Measurements from ENCODE around the gene PMP22.
"Not testable (repeated sequence)": the region's sequence is repeated elsewhere in the genome, so short reads cannot be mapped to it uniquely, and the experiment has no call there.

The PMP22 gene

DNA sequence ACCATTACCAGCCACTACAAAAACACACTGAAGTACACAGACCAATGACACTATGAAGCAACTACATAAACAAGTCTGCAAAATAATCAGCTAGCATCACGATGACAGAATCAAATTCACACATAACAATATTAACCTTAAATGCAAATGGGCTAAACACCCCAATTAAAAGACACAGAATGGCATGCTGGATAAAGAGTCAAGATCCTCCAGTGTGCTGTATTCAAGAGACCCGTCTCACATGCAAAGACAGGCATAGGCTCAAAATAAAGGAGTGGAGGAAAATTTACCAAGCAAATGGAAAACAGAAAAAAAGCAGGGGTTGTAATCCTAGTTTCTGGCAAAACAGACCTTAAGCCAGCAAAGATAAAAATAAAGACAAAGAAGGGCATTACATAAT is 64.6 kb downstream of the PMP22 start:
- DNase-seq = not testable (repeated sequence)

DNA sequence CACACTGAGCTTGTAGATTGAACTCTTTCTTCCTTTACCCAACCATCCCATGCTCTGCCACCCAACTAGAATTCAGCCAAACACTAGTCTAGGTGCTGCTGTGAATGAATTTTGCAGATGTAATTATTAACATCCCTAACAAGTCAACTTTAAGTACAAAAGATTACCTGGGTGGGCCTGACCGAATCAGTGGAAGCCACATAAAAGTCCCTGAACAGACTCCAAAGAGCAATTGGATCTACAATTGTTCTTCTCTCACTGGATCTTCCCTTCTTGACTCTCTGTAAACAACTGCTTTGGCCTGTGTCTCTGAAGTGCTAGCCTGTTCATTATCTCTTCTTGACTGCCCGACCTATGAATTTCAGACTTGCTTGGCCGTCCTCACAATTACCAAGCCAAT is 67.9 kb downstream of the PMP22 start:
- no peak for DNase-seq

DNA sequence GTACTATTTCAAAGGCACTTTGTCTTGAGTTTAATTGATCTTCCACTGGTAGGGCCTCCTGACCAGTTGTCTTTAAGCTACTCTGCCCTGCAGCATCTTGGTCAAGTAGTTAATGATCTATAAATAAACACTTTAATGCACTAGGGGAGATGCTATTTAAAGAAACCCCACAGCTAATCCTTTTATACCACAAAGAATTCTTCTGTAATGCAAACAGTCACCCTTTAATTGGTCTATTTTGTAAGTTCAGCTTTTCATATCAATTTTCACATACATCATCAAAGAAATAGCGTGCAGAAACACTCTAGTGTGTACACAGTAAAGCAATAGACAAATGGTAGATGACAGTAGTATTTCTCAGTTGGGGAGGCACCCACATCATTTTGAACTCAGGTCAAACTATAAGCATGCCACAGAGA is 70.3 kb downstream of the PMP22 start:
- DNase-seq = no peak

DNA sequence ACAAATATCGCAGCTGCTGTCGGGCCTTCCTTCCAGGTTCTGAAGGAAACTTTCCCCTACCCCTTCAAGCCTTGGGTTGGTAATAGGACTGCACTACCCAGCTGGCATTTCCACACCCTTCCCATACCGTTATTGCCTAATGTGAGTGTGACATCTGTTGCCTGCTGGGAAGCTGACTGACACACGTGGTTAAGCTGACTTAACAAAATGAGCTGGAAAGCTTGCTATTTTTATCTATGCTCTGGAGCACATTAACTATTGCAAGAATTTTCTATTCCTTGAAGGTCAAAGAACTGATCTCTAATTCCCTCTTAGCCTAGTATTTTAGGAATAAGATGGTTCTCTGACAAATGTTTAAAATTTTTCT is 79.5 kb downstream of the PMP22 start:
- no peak for DNase-seq

DNA sequence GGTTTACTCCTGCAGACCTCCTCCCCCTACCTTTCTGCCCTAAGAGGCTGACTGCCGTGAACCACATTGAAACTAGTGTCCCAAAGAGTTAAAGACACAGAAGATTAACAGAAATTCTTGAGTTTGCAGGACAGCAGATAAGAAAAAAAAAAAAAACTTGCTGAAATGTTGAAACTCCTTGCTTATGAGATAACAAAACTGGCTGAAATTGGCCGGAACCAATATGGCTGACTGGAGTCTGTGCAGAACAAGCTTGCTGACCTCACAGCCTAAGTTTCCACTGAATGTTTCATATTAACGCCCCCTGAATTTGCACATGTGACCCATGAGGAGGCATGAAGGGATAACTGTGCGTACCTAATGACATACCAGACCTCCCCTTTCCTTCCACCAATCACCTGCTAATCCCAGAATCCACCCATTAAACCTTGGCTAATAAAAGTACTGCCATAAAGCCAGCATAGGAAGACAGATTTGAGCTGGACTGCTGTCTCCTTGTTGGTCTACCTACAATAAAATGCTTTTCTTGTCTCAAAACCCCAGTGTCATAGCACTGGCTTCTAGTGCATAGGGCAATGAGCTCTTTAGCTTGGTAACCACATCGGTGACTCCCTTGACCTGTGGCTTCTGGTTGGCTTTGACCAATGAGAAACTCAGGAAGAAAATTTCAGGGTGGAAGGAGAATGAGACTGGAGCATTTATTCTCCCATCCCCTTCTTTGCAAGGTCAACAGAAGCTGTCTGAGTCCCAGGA is 80.1 kb downstream of the PMP22 start:
- no peak for DNase-seq

DNA sequence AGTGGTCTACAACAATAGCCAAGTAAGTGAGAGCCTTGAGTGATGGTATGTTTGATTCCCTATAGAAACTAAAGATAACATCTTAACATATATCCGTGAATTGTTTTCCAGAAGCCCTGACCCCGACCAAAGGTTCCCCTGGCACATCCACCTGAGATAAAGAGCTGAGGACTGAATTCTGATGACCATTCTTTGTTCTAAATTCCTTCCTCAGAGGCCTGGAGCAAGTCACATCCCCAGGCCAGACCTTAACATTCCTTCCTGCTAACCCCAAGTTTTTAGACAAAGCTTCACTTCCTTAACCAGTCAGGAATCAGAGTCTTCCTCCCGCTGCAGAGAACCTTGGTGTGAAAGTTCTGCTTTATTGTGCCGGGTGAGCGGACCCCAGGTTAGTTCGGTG is 83.3 kb downstream of the PMP22 start:
- DNase-seq = no peak

DNA sequence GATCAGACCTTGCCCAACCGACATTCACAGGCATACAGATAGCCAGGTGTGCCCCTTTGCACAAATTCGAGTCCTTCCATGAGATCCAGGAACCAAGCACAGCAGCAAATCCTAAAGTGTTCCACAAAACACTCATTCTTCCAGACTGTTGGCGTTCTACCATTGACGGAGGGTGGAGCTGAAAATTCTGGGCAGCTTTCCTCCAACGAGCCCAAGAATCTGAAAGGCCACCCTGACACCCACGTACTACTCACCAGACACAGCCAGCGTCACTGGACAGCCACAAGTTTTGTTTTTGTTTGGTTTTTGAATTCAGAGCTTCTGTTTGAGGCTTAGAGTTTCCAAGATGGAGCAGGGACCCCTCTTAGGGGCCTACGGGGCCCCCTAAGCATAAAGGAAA is 83.8 kb downstream of the PMP22 start:
- no peak for DNase-seq

DNA sequence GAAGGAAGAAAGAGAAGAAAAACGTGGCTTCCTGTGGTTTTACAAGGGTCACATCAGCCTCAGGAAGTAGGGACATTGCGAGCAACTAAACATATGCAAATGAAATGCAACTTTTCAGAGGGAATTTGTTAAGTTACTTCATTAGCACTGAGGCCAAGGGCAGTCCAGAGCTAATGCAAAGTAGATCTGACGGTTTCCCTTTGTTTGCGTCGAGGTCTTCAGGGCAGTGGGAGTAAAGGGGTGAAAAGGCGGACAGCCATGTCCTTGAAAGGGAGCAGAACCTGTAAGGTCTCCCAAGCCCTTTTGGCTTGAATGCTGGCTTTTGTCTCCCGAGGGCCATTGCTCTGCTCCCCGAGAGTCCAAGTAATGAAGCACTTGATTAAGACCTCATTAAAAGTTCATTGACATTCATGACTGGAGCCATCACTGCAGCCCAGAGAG is 85.0 kb downstream of the PMP22 start:
- DNase-seq = no peak
